Measurements from ENCODE around the gene BPIFB3.

The BPIFB3 gene

GRCh38 chr20:33053291-33054106 lies at the start of gene BPIFB3:
Gene BPIFB3 (plus strand): TSS chr20:33053903. CDS start chr20:33055436, 1,533 bp downstream.
- DNase-seq (ENCODE audit: low read depth), result no peak

GRCh38 chr20:33004141-33004751 lies 49.5 kb upstream of the BPIFB3 start, which contains the start of gene SUN5:
Gene SUN5 (minus strand): TSS chr20:33004433. CDS start chr20:33004340, 93 bp downstream.
- DNase-seq (ENCODE audit: low read depth), result no peak

GRCh38 chr20:33005132-33005566 lies 48.6 kb upstream of the BPIFB3 start:
- DNase-seq (ENCODE audit: low read depth), result peak; percentile 19

GRCh38 chr20:33005908-33006775 lies 47.6 kb upstream of the BPIFB3 start:
- no peak for DNase-seq (ENCODE audit: low read depth)

GRCh38 chr20:33006776-33007375 lies 46.8 kb upstream of the BPIFB3 start:
- DNase-seq (ENCODE audit: low read depth), result no peak

- no peak for DNase-seq (ENCODE audit: low read depth)
Measured at GRCh38 chr20:33007376-33008335, 46.0 kb upstream of the BPIFB3 start, which contains the start of gene BPIFB2. Gene BPIFB2 (plus strand): TSS chr20:33007704. CDS start chr20:33008575, 871 bp downstream.

- DNase-seq (ENCODE audit: low read depth), result no peak
Measured at GRCh38 chr20:33008336-33009213, 45.1 kb upstream of the BPIFB3 start.

GRCh38 chr20:33009214-33010132 lies 44.2 kb upstream of the BPIFB3 start:
- DNase-seq (ENCODE audit: low read depth), result no peak

- no peak for DNase-seq (ENCODE audit: low read depth)
Measured at GRCh38 chr20:33010133-33010504, 43.6 kb upstream of the BPIFB3 start.

- no peak for DNase-seq (ENCODE audit: low read depth)
Measured at GRCh38 chr20:33010674-33011449, 42.8 kb upstream of the BPIFB3 start.

GRCh38 chr20:33012327-33013189 lies 41.1 kb upstream of the BPIFB3 start:
- no peak for DNase-seq (ENCODE audit: low read depth)

GRCh38 chr20:33013701-33014326 lies 39.9 kb upstream of the BPIFB3 start:
- DNase-seq (ENCODE audit: low read depth), result no peak

- DNase-seq (ENCODE audit: low read depth), result no peak
Measured at GRCh38 chr20:33014336-33015113, 39.2 kb upstream of the BPIFB3 start.

GRCh38 chr20:33015114-33015484 lies 38.6 kb upstream of the BPIFB3 start:
- DNase-seq (ENCODE audit: low read depth), result no peak
